Immature natural killer cell (primary cell): Measurements from ENCODE around the gene PRKAG1. TPM values are rescaled to one million over a fixed set of nuclear protein-coding genes. Genes with fewer than 3 reads are reported as not detected.

Experiments used
- DNase-seq, 3 donors: peaks; one replicate each; pipeline ENCODE4 v3.0.0; 2022; ENCODE audit warnings: mixed read lengths in 1 of 3
- H3K27ac Mint-ChIP-seq, 6 donors: one replicate each; pipeline ENCODE4 v1.8.0; 2020; ENCODE audit warnings: mixed read lengths in 6 of 6, mild to moderate bottlenecking in 5 of 6, inconsistent platforms in 4 of 6, moderate library complexity in 3 of 6
- H3K27me3 Mint-ChIP-seq, 3 donors: one replicate each; pipeline ENCODE4 v1.8.0; 2020 to 2021; ENCODE audit warnings: low read depth in 3 of 3, mild to moderate bottlenecking in 3 of 3, mixed read lengths in 3 of 3, moderate library complexity in 3 of 3, inconsistent platforms in 1 of 3
- H3K36me3 Mint-ChIP-seq, 3 donors: one replicate each; pipeline ENCODE4 v1.8.0; 2020; ENCODE audit warnings: mixed read lengths in 3 of 3, inconsistent platforms in 2 of 3, mild to moderate bottlenecking in 2 of 3
- H3K4me1 Mint-ChIP-seq, 2 donors: one replicate each; pipeline ENCODE4 v1.8.0; 2020; ENCODE audit warnings: inconsistent platforms in 2 of 2, mild to moderate bottlenecking in 2 of 2, mixed read lengths in 2 of 2, moderate library complexity in 1 of 2
- H3K4me3 Mint-ChIP-seq, 5 donors: one replicate each; pipeline ENCODE4 v1.8.0; 2020; ENCODE audit warnings: mild to moderate bottlenecking in 5 of 5, mixed read lengths in 5 of 5, inconsistent platforms in 3 of 5, moderate library complexity in 3 of 5
- H3K9me3 Mint-ChIP-seq, 6 donors: one replicate each; pipeline ENCODE4 v1.8.0; 2020; ENCODE audit warnings: mild to moderate bottlenecking in 6 of 6, mixed read lengths in 6 of 6, inconsistent platforms in 4 of 6, moderate library complexity in 3 of 6
- polyA plus RNA-seq, 3 donors: library from polyadenylated mRNA; unstranded; fragments of 300-500 nt; fragmentation: Illumina TruSeq; gene quantifications; one replicate each; pipeline ENCODE4 v1.2.3, GENCODE V29; 2021

PRKAG1 gene
- polyA plus RNA-seq, 3 donors from 2014 or later = 58.5 to 75.3 (median 69.1) TPM

DNA sequence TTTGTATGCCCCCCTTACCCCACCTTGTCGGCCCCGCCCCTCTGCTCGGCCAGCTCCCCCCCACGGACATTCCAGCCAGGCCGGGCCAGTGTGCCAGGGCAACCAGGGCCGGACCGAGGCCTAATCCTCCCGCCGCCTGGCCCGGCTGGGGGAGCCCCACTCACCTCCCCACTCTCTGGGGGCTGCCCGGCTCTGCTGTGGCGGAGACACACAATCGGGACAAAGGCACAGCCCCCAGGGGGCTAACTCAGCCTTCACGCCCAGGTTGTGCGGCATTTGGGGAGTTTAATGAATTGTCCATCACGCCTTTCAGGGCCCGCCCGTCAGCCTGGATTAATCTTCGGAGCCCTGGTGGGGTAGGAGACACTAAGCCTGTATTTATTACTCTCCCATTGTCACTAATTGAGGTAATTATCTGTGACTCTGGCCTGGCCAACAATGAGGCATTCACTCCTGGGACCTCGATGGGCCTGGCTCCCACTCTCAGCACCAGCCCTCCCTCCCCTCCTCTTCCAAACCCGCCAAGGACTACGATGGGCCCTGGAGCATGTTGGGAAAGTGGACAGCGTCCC is 31.8 kb downstream of the PRKAG1 start:
- H3K4me1 Mint-ChIP-seq = peaks cover 14 to 15% of the 10 kb centered on the region in 2 donors
- no peaks in the 10 kb centered on the region for H3K36me3 Mint-ChIP-seq
- H3K9me3 Mint-ChIP-seq = no peaks in the 10 kb centered on the region
- H3K4me3 Mint-ChIP-seq = no peak overlapping the region
- H3K27ac Mint-ChIP-seq = no peak overlapping the region
- H3K27me3 Mint-ChIP-seq = peaks cover 7 to 24% (median 22%) of the 10 kb centered on the region in 3 donors
- no peak for DNase-seq

DNA sequence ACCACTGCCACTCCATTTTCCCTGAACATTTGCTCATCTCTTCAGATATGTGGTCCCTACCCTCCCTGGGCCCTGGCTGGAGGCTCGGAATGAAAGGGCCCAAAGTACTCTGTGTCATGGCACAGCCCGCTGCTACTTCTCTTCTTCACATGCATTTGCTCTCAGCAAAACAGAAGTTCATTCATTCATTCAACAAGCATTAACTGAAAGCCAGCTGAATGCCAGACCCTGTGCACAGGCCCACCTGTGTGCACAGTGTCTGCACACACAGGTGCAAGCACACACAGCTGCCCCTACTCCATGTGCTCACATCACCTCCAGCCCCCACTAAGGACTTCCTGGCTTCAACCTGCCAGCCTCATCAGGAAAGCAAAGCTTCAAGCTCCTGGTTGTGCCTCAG is 32.7 kb downstream of the PRKAG1 start:
- no peak overlapping the region for H3K4me3 Mint-ChIP-seq
- H3K27me3 Mint-ChIP-seq = peaks cover 10 to 33% (median 31%) of the 10 kb centered on the region in 3 donors
- H3K27ac Mint-ChIP-seq = peak overlapping the region in 2 of 6 donors; percentile 31 to 47
- H3K9me3 Mint-ChIP-seq = no peaks in the 10 kb centered on the region
- H3K36me3 Mint-ChIP-seq = no peaks in the 10 kb centered on the region
- H3K4me1 Mint-ChIP-seq = peaks cover 22 to 24% of the 10 kb centered on the region in 2 donors
- no peak for DNase-seq

DNA sequence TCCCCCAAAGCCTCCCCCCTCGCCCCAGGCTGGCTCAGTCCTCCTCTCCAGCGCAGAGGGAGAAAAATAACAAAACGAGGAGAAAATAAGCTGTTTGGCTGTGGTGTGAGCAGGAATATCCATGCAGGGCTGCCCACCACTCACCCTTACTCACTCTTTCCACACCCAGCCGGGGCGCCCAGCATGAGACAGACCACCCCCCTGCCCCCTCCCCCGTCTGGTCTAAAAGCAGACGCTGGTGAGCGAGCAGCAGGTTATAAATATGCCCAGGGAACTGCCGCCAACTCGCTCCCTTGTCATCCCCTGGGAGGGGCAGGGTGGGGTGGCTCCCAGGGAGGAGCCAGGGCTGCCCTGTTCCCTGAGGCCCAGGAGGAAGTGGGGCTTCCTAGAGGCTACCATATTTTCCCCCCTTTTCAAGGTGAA is 33.1 kb downstream of the PRKAG1 start:
- Mint-ChIP-seq H3K4me1 (peaks cover 27 to 28% of the 10 kb centered on the region in 2 donors), H3K36me3 (no peaks in the 10 kb centered on the region), H3K9me3 (no peaks in the 10 kb centered on the region), H3K27ac (no peak overlapping the region), H3K27me3 (peaks cover 11 to 34% (median 33%) of the 10 kb centered on the region in 3 donors), H3K4me3 (no peak overlapping the region)
- no peak for DNase-seq

DNA sequence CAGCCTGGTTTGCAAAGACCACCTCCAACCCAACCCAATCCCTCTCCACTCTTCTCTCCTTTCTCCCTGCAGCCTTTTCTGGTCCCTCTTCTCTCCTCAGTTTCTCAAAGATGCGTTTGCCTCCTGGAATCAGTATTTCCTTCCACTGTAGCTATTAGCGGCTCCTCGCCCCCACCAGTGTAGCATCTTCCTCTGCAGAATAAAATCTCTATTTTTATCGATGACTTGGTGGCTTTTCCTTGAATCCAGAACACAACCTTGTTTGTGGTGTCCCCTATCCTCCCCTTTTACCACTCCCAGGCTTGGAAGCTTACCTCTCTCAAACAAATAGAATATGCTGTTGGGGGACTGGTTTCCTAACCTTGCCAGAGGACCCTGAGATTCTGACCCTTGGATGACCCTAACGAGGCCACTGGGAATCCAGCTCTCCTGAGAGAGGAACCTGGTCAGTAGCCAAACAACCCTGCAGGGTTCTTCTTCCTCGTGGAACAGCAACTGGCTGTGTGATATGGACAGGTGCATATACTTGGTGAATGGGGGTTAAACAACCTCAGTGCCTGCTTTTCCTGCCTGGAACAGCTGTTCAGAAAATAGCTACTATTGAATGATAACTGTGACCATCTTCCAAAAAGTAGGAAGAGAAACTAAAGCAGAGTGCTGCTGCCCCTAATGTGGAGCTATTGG is 36.0 kb downstream of the PRKAG1 start:
- peaks cover 46 to 48% of the 10 kb centered on the region in 2 donors for H3K4me1 Mint-ChIP-seq
- H3K9me3 Mint-ChIP-seq = no peaks in the 10 kb centered on the region
- H3K36me3 Mint-ChIP-seq = no peaks in the 10 kb centered on the region
- H3K27ac Mint-ChIP-seq = peak overlapping the region in 5 of 6 donors; percentile 84 to 87 (median 86)
- H3K4me3 Mint-ChIP-seq = peak overlapping the region; percentile 86 to 94 (median 89)
- DNase-seq = no peak
- H3K27me3 Mint-ChIP-seq = peaks cover 16 to 44% (median 36%) of the 10 kb centered on the region in 3 donors

DNA sequence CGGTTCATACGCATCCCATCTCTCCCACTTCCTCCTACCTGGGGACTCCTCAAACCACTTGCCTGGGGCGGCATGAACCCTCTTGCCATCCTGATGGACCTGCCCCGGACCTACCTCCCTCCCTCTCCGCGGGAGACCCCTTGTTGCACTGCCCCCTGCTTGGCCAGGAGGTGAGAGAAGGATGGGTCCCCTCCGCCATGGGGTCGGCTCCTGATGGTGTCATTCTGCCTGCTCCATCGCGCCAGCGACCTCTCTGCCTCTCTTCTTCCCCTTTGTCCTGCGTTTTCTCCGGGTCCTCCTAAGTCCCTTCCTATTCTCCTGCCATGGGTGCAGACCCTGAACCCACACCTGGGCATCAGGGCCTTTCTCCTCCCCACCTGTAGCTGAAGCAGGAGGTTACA is 36.8 kb downstream of the PRKAG1 start:
- H3K9me3 Mint-ChIP-seq = no peaks in the 10 kb centered on the region
- H3K36me3 Mint-ChIP-seq = no peaks in the 10 kb centered on the region
- peak overlapping the region; percentile 68 to 92 (median 86) for H3K27ac Mint-ChIP-seq
- peak overlapping the region; percentile 86 to 94 (median 89) for H3K4me3 Mint-ChIP-seq
- H3K27me3 Mint-ChIP-seq = peaks cover 22 to 47% (median 42%) of the 10 kb centered on the region in 3 donors
- peaks cover 54 to 56% of the 10 kb centered on the region in 2 donors for H3K4me1 Mint-ChIP-seq
- DNase-seq = no peak

GRCh38 chr12:48980953-48981756 is 37.4 kb downstream of the PRKAG1 start:
- H3K9me3 Mint-ChIP-seq = no peaks in the 10 kb centered on the region
- peak; percentile 77 to 83 (median 79) for DNase-seq
- H3K4me1 Mint-ChIP-seq = peaks cover 54 to 56% of the 10 kb centered on the region in 2 donors
- peaks cover 23 to 47% (median 42%) of the 10 kb centered on the region in 3 donors for H3K27me3 Mint-ChIP-seq
- peak overlapping the region; percentile 86 to 94 (median 89) for H3K4me3 Mint-ChIP-seq
- H3K36me3 Mint-ChIP-seq = no peaks in the 10 kb centered on the region
- peak overlapping the region; percentile 68 to 92 (median 86) for H3K27ac Mint-ChIP-seq

DNA sequence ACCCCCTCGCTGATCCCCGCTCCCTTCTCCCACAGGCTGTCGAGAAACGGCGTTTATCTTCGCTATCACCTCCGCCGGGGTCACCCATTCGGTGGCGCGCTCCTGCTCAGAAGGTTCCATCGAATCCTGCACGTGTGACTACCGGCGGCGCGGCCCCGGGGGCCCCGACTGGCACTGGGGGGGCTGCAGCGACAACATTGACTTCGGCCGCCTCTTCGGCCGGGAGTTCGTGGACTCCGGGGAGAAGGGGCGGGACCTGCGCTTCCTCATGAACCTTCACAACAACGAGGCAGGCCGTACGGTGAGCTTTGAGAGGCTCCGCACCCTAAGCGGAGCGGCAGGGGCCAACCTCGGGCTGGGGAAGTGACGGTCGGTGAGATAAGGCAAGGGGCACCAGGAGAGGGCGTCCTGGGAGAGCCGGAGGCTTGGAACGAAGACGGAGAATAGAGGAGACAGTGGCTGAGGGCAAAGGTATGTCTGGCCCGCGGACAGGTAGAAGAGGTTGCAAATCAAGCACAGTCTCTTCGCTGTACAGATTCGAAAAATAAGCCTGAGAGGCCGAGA is 38.1 kb downstream of the PRKAG1 start:
- Mint-ChIP-seq H3K36me3 (no peaks in the 10 kb centered on the region), H3K27ac (peak overlapping the region; percentile 80 to 95 (median 86)), H3K27me3 (peaks cover 26 to 47% (median 42%) of the 10 kb centered on the region in 3 donors), H3K4me3 (peak overlapping the region; percentile 86 to 94 (median 89)), H3K9me3 (no peaks in the 10 kb centered on the region), H3K4me1 (peaks cover 54 to 56% of the 10 kb centered on the region in 2 donors)
- DNase-seq = peak in 2 of 3 donors; percentile 28

DNA sequence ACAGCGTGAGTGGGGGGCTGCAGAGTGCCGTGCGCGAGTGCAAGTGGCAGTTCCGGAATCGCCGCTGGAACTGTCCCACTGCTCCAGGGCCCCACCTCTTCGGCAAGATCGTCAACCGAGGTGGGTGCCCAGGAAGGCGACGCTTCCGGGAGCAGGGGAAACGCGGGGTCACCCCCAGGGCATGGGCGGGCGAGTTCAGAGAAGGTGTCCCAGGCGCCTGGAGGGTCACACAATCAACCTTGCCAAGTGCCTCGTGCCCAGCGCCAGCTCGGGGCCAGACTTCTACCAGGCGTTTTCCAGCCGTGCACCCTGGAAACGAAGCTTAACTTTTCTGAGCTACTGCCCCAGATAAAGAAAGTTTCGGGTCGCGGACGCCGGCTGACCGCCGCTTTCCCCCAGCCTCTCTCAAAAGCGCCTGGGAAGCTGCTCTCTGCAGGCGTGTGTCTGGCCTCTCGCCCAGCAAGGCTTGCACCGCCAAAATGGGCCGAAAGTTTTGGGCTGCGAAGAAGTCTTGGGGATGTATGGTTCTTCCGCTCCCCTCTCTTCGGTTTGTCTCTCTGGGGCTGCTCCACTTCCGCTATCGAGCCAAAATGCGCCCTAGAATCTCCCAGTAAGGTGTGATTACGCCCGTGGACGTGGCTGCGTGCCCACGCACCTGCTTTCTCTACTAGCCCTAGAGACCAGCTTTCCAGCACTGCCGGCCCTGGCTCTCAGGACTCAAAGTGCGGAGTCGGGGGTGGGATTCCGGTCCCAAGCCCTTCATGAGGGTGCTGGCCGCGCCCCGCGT is 38.8 kb downstream of the PRKAG1 start:
- Mint-ChIP-seq H3K27me3 (peaks cover 26 to 47% (median 42%) of the 10 kb centered on the region in 3 donors), H3K27ac (peak overlapping the region; percentile 80 to 95 (median 86)), H3K36me3 (no peaks in the 10 kb centered on the region), H3K4me3 (peak overlapping the region; percentile 86 to 94 (median 89)), H3K4me1 (peaks cover 54 to 56% of the 10 kb centered on the region in 2 donors), H3K9me3 (no peaks in the 10 kb centered on the region)
- DNase-seq = peak; percentile 56 to 65 (median 64)

GRCh38 chr12:48978741-48979601 is 39.6 kb downstream of the PRKAG1 start:
- peak in 2 of 3 donors; percentile 22 to 27 for DNase-seq
- Mint-ChIP-seq H3K27ac (peak overlapping the region; percentile 80 to 95 (median 86)), H3K4me1 (peaks cover 54 to 56% of the 10 kb centered on the region in 2 donors), H3K36me3 (no peaks in the 10 kb centered on the region), H3K4me3 (peak overlapping the region; percentile 86 to 94 (median 89)), H3K27me3 (peaks cover 26 to 47% (median 46%) of the 10 kb centered on the region in 3 donors), H3K9me3 (no peaks in the 10 kb centered on the region)

DNA sequence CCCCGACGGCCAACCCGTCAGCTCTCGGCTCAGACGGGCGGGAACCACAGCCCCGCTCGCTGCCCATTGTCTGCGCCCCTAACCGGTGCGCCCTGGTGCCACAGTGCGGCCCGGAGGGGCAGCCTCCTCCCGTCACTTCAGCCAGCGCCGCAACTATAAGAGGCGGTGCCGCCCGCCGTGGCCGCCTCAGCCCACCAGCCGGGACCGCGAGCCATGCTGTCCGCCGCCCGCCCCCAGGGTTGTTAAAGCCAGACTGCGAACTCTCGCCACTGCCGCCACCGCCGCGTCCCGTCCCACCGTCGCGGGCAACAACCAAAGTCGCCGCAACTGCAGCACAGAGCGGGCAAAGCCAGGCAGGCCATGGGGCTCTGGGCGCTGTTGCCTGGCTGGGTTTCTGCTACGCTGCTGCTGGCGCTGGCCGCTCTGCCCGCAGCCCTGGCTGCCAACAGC is 40.3 kb downstream of the PRKAG1 start, which contains the start of gene WNT1:
Gene WNT1, plus strand, starts transcription at position 32 of the 450 bp plus-strand sequence. Its CDS starts 329 bp downstream, at position 361.
- Mint-ChIP-seq H3K4me3 (peak within 1 kb of the TSS; percentile 86 to 94 (median 89)), H3K27me3 (peaks cover 26 to 49% (median 43%) of the 10 kb centered on the region in 3 donors), H3K9me3 (no peaks in the 10 kb centered on the region), H3K36me3 (no peaks in the 10 kb centered on the region), H3K27ac (peak within 1 kb of the TSS; percentile 34 to 95 (median 92)), H3K4me1 (peaks cover 54 to 56% of the 10 kb centered on the region in 2 donors)
- peak; percentile 51 to 59 (median 56) for DNase-seq

DNA sequence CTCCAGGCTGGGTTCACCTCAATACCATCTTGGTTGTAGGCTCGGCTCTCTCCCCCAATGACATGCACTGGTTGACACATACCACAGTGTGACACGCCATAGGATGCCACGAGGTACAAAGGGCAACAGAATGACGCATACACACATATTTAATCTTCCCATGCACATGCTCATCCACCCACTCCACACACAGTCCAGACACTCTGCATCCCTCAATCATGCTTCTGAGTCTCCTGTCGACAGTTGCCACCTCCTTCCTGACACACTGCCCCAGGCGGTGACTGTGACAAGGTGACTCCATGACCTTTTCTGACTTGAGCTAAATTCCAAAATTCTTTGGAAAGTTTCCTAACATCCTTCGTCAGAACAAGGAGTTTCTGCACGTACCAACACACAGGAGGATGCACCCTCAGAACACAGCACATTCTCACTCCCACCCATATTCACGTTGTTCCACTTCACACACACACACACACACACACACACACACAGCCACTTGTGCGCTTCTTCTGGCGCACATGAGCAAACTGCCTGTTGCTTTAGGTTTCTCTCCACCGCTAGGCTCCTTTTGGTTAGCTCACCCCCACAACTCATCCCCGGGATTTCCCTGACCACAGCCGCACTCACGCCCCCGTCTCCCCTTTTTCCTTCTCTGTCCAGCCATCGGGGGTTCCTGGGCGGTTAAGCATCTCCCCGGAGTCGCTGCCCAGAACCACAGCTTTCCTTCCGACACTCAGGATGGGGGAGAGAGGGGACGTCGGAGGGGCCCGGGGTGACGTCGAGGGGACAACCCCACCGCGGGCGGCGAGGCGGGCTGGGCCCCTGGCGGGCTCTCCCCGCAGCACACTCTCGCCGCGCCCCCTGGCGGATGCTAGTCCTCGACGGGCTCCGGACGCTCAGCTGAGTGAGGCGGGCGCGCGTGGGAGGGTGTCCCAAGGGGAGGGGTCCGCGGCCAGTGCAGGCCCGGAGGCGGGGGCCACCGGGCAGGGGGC is 41.0 kb downstream of the PRKAG1 start:
- Mint-ChIP-seq H3K9me3 (no peaks in the 10 kb centered on the region), H3K4me1 (peaks cover 56 to 62% of the 10 kb centered on the region in 2 donors), H3K4me3 (peak overlapping the region; percentile 63 to 81 (median 76)), H3K36me3 (no peaks in the 10 kb centered on the region), H3K27me3 (peaks cover 26 to 53% (median 44%) of the 10 kb centered on the region in 3 donors), H3K27ac (peak overlapping the region; percentile 34 to 94 (median 90))
- DNase-seq = peak; percentile 81 to 83 (median 82)
